T-helper 1 cell (primary cell): ENCODE measurements around the gene SUPT5H.

Experiments
- DNase-seq, 5 donors: peaks; one replicate each; pipeline ENCODE4 v3.0.0-alpha.2; 2012 to 2020

The SUPT5H gene

DNA sequence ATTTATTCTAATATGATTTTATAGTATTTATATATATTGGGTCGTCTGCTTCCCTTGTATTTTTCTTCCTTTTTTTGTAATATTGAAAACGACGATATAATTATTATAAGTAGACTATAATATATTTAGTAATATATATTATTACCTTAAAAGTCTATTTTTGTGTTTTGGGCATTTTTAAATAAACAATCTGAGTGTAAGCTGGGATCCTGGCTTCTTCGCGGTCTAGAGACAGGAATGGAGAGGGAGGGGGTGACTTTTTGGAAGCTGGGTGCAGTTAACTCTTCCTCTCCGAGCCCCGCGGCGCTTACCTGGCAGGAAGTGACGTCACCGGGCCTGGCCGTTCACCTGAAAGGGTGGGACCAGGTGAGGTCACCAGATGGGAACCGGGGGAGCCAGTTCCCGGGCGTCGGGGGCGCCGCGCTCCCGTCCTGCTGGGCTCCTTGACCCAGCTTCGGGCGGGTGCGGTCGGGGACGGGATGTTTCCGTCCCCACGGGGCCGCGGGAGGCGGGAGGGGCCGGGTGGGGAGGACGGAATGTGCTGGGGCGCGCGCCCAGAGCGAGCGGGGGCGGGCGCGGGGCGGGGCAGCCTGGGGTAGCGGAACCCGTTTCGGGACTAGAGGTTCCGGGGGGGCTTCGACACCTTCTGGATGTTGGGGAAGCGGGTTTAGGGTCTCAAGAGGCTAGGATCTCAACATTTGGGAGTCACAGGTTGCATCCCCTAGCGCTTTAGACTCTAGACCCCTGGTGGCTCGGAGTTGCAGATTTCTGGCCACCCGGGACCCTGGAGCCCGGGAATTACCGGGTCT lies 36.0 kb upstream of the SUPT5H start:
- peak; percentile 85 to 89 (median 86) for DNase-seq

- peak; percentile 61 to 82 (median 75) for DNase-seq
These were observed 35.2 kb upstream of the SUPT5H start for GRCh38 chr19:39410017-39410830.

DNA sequence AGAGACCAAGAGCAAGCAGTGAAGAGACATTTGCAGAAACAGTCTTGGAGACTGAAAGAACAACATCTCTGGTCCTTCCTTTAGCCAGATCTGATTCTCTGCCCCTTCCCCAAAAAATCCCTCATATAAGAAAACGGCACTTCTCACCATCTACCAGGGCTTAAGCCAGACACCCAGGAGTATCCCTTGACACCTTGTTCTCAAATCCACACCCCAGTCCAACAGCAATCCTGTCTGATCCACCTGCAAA lies 34.6 kb upstream of the SUPT5H start:
- DNase-seq, result no peak

- DNase-seq, result no peak
These were observed 34.1 kb upstream of the SUPT5H start for GRCh38 chr19:39411081-39411831.

DNA sequence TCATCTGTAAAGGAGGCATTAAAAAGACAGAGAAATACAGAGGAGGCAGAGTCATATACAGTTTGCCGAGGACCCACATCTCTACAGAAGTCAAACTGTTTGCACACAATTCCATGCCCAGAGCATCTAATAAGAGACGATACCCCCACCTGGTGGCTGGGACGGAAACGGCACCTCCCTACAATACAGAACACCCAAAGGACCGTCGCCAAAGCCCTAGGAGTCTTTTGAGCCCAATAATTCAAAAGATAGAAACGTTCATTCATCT lies 33.6 kb upstream of the SUPT5H start:
- peak; percentile 77 to 92 (median 87) for DNase-seq

GRCh38 chr19:39412100-39412866 lies 33.1 kb upstream of the SUPT5H start, which contains the start of gene PLEKHG2:
Gene PLEKHG2 (plus strand): TSS chr19:39412669. CDS start chr19:39414087, 1,418 bp downstream.
- peak; percentile 89 to 99 (median 94) for DNase-seq

DNA sequence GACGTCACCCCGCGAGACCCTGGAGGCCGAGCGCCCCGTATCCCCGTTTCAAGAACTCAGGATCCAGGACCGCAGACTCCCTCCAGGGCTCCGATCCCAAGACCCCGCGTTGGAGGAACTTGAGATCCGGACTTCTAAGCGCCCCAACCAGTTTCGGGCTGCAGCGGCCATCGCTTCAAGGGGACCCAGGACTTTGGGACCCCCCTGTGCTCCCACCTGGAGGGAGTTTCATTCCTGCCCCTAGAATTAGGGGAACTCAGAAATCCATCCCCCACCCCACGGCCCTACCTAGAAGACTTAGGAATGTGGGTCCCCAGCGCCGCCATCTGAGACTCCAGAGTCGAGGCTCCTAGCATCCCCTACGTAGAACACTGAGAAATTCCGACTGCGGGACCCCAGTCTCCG lies 32.5 kb upstream of the SUPT5H start:
- no peak for DNase-seq

- DNase-seq, result peak in 2 of 5 donors; percentile 30 to 47
These were observed 32.0 kb upstream of the SUPT5H start for GRCh38 chr19:39413272-39413910.

DNA sequence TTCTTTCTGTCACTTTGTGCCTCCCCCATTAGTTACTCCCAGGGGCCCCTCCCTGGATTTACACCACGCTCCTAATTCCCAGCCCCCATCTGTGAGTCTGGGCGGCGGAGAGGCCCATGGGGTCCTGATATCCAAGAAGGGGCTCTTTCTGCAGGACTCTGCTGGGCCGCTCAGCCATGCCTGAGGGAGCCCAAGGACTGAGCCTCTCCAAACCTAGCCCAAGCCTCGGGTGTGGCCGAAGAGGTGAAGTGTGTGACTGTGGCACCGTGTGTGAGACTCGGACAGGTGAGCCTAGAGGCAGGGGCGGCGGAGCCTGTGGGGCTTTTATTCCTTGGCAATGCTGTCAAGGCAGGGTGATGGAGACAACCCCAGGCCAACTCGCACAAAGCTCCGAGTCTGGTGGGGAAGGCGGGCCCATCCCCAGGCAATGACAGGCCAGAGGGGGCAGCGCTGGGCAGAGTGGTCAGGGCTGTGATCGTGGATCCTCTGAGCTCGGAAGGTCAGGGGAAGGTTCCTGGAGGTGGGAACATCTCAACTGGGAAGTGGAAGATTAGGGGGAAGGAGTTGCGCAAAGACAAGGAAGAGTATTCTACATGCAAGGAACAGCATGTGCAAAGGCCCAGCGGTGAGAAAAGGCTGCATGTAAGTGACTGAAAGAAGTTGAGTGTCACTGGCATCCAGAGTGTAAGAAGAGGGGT lies 31.3 kb upstream of the SUPT5H start:
- DNase-seq, result no peak

DNA sequence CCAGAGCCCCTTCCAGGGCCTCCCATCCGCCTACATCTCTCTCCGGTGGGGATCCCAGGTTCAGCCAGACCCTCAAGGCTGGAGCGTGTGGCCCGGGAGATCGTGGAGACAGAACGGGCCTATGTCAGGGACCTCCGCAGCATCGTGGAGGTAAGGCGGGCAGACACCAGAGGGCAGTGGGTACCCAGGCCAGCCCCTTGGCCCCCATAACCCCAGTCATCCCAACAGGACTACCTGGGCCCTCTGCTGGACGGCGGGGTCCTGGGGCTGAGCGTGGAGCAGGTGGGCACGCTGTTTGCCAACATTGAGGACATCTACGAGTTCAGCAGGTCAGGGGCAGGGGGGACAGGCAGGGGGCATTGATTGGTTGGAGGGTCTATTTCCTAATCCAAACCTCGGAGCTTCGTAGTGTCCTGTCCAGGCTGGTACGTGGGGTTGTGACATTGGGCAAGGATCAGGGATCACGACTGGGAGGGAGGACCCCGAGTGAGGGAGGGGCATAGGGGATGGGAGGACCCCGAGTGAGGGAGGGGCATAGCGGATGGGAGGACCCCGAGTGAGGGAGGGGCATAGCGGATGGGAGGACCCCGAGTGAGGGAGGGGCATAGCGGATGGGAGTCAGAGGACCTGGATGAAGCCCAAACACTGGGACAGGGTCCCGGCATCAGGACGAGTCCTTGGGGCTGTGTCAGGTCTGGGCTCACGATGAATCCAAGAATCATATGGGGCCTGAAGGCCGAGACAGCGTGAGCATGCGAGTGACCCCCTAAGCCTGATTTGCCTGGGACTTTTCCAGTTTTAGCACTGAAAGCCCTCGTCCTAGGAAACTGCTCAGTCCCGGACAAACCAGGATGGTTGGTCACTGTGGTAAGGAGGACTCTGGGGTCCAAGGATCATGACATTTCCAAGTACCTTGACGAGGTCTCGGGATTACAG lies 30.0 kb upstream of the SUPT5H start:
- DNase-seq, result no peak

DNA sequence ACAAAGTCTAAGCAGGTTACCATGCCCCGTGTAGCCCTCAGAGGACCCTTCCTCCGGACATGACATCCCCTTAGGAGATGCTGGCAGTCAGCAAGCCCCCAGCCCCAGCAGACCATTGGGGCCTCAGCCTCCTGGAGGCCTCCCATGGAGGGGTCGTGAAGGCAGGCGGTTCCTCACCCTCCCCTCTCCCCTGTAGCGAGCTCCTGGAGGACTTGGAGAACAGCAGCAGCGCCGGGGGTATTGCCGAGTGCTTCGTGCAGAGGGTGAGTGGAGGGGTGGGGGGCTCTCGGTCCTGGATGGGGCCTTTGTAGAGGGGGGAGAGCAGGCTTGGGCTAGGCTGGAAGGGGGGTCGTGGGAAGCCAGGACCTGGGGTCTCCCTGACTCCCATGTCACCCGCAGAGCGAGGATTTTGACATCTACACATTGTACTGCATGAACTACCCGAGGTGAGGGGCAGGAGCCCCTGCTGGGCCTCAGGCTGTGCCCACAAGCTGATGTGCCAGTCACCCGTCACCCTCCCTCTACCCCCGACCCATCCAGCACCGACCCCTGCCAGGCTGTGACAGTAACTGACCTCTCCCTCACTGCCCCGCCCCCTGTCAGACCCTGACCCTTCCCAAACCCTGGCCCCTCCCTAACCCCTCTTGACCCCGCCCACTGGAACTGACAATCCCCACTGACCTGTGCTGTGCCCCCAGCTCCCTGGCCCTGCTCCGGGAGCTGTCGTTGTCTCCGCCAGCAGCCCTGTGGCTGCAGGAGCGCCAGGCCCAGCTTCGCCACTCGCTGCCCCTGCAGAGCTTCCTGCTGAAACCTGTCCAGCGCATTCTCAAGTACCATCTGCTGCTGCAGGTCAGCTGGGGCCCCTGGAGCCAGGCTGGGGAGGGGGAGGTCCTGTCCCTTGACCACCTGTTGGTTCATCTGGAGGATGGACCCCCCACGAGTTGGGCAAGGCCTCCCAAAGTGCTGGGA lies 28.9 kb upstream of the SUPT5H start:
- DNase-seq, result no peak

DNA sequence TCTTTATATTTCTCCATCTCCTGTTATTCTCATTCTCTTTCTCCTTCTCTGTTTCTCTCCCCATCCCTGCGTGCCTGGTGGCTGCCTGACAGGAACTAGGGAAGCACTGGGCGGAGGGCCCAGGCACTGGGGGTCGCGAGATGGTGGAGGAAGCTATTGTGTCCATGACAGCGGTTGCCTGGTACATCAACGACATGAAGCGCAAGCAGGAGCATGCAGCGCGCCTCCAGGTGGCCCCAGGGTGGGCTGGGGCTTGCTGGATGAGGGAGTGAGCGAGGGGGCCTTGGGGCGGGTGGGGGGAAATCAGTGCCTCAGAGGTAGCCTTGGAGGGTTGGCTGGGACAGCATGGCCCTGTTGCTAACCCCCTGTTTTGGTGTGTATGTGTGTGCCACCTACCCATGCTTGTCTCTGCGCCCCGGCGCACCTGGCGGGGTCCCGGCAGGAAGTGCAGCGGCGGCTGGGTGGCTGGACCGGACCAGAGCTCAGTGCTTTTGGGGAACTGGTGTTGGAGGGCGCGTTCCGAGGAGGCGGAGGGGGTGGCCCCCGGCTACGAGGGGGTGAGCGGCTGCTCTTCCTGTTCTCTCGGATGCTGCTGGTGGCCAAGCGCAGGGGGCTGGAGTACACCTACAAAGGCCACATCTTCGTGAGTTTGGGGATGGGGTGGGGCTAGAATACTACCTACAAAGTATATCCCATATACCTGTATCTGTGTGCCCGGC lies 27.8 kb upstream of the SUPT5H start:
- no peak for DNase-seq

DNA sequence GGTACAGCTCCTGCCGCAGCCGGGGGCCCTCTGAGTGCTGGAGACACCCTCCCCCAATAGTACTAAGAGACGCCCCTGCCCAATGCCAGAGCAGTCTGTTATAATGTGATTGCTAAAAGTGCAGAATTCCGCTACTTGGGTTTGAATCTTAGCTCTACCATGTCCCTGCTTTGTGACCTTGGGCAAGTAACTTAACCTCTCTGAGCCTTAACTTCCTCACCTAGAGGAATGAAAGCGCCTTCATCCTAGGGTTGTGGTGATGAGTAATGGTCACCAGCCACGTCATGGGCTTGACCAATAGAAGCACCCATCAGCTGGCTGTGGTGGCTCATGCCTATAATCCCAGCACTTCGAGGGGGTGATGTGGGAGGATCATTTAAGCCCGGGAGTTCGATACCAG lies 26.4 kb upstream of the SUPT5H start:
- DNase-seq, result no peak

GRCh38 chr19:39420769-39421168 lies 24.6 kb upstream of the SUPT5H start:
- no peak for DNase-seq

DNA sequence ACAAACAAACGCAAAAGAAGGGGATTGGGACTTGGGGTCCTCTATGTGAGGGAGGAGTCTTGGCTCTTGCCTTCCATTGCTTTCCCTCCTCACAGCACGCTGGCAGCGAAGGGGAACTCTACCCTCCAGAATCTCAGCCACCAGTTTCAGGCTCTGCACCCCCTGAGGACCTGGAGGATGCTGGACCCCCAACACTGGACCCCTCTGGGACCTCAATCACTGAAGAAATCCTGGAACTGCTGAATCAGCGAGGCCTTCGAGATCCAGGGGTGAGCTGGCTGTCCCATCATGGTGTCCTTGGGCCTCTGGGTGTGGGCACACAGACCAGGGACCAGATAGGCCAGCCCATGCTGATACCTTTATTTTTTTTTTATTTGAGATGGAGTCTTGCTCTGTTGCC lies 23.4 kb upstream of the SUPT5H start:
- DNase-seq, result no peak

DNA sequence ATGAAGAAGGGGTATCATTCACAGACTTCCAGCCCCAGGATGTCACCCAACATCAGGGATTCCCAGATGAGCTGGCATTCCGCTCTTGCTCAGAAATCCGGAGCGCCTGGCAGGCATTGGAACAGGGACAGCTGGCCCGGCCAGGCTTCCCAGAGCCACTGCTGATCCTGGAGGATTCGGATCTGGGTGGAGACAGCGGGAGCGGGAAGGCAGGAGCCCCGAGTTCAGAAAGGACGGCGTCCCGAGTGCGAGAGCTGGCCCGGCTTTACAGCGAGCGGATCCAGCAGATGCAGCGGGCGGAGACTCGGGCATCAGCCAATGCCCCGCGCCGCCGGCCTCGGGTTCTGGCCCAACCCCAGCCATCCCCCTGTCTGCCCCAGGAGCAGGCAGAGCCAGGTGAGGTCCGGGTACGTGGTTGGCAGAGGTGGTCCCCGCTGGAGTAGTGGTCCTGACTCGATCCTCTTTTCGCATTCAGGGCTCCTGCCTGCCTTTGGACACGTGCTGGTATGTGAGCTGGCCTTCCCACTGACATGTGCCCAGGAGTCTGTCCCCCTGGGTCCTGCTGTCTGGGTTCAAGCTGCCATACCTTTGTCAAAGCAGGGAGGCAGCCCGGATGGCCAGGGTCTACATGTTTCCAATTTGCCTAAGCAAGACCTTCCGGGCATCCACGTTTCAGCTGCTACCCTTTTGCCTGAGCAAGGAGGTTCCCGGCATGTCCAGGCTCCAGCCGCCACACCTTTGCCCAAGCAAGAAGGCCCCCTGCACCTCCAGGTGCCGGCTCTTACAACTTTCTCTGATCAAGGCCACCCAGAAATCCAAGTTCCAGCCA lies 21.9 kb upstream of the SUPT5H start:
- DNase-seq, result no peak

DNA sequence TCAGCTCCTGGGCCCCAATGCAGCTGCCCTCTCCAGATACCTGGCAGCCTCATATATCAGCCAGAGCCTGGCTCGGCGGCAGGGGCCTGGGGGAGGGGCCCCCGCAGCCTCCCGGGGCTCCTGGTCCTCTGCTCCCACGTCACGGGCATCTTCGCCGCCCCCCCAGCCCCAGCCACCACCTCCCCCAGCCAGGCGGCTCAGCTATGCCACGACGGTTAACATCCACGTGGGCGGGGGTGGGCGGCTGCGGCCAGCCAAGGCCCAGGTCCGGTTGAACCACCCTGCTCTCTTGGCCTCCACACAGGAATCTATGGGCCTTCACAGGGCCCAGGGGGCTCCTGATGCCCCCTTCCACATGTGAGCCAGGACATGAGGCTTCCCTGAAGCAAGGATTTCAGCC lies 20.4 kb upstream of the SUPT5H start:
- no peak for DNase-seq

- DNase-seq, result no peak
These were observed 19.6 kb upstream of the SUPT5H start for GRCh38 chr19:39425744-39426143.
